H1 (cell line): ENCODE measurements around the gene SLC25A26. TPM values are rescaled to one million over a fixed set of nuclear protein-coding genes. Genes with fewer than 3 reads are reported as not detected.

Source experiments
- CTCF ChIA-PET: fragments of 300-600 bp; sonication (Branson Sonifier 250); formaldehyde crosslinking; loops from one replicate; lab custom pipeline; 2021; ENCODE audit not compliant: partially characterized antibody; lab: Charles Lee
- POLR2A ChIA-PET: fragments of 300-600 bp; sonication (Branson Sonifier 250); formaldehyde crosslinking; loops from one replicate; lab custom pipeline; 2021; ENCODE audit warnings: inconsistent platforms; ENCODE audit not compliant: partially characterized antibody; lab: Charles Lee
- DNase-seq, 2 experiments: peaks; one replicate each; pipeline versions ENCODE4 v3.0.0 to v3.0.0-alpha.2; 2010 to 2022; ENCODE audit warnings: low spot score in 2 of 2, low read depth in 1 of 2, mixed read lengths in 1 of 2
- FAIRE-seq: peaks from 2 replicates; lab custom pipeline; 2011; peaks lifted over from hg19 to GRCh38; lab: Jason Lieb, UNC
- H2AFZ ChIP-seq: 2 replicates; pipeline ENCODE4 v1.8.1; 2012; ENCODE audit warnings: low read length, inconsistent platforms
- H2AK5ac ChIP-seq: 2 replicates; pipeline ENCODE4 v1.6.1; 2013; ENCODE audit warnings: low read depth, low read length
- H2BK120ac ChIP-seq: replicated peaks from 2 replicates; pipeline ENCODE3; 2013; ENCODE audit warnings: low read depth, low read length, inconsistent platforms
- H2BK12ac ChIP-seq: 2 replicates; pipeline ENCODE4 v1.6.1; 2013; ENCODE audit warnings: low read depth, low read length
- H2BK15ac ChIP-seq: 2 replicates; pipeline ENCODE4 v1.6.1; 2013; ENCODE audit warnings: low read length
- H2BK20ac ChIP-seq: 2 replicates; pipeline ENCODE4 v1.6.1; 2013; ENCODE audit warnings: low read length
- H2BK5ac ChIP-seq: 2 replicates; pipeline ENCODE4 v1.6.1; 2013; ENCODE audit warnings: low read depth, low read length
- H3K14ac ChIP-seq: 2 replicates; pipeline ENCODE4 v1.6.1; 2013; ENCODE audit warnings: inconsistent platforms; ENCODE audit not compliant: insufficient read length
- H3K18ac ChIP-seq: 2 replicates; pipeline ENCODE4 v1.6.1; 2013; ENCODE audit warnings: low read length; ENCODE audit errors: extremely low read depth
- H3K23ac ChIP-seq: 2 replicates; pipeline ENCODE4 v1.6.1; 2013; ENCODE audit warnings: inconsistent platforms; ENCODE audit not compliant: insufficient read length
- H3K23me2 ChIP-seq: 2 replicates; pipeline ENCODE4 v1.6.1; 2013; ENCODE audit warnings: low read depth, low read length
- H3K27ac ChIP-seq: 2 replicates; pipeline ENCODE4 v1.6.1; 2011; ENCODE audit warnings: low read depth, low read length, inconsistent platforms
- H3K27me3 ChIP-seq, 4 experiments: replicated peaks in 1 of 4; 1 replicate in 1 of 4; 2 replicates in 3 of 4; pipeline versions ENCODE4 v1.6.1 to v1.8.1; 2011 to 2013; ENCODE audit warnings: low read length in 3 of 4, mild to moderate bottlenecking in 3 of 4, inconsistent platforms in 2 of 4, mixed read lengths in 2 of 4, moderate library complexity in 1 of 4; ENCODE audit not compliant: control insufficient read depth in 3 of 4, insufficient read depth in 3 of 4; ENCODE audit errors: extremely low read depth in 1 of 4
- H3K36me3 ChIP-seq, 4 experiments: 2 replicates each; pipeline versions ENCODE4 v1.6.1 to v1.8.1; 2011 to 2013; ENCODE audit warnings: mild to moderate bottlenecking in 4 of 4, low read length in 3 of 4, moderate library complexity in 2 of 4, control low read depth in 1 of 4, inconsistent platforms in 1 of 4; ENCODE audit not compliant: insufficient read depth in 4 of 4, control insufficient read depth in 2 of 4
- H3K4ac ChIP-seq: replicated peaks from 2 replicates; pipeline ENCODE3; 2013; ENCODE audit warnings: low read length, low read depth, mixed read lengths, inconsistent platforms; ENCODE audit not compliant: insufficient read length
- H3K4me1 ChIP-seq, 4 experiments: replicated peaks in 1 of 4; 1 replicate in 1 of 4; 2 replicates in 3 of 4; pipeline versions ENCODE4 v1.6.1 to v1.8.1; 2011 to 2013; ENCODE audit warnings: low read length in 3 of 4, inconsistent platforms in 2 of 4, mixed read lengths in 1 of 4; ENCODE audit not compliant: insufficient read depth in 4 of 4, control insufficient read depth in 3 of 4
- H3K4me2 ChIP-seq, 2 experiments: 2 replicates each; pipeline versions ENCODE4 v1.6.1 to v1.8.1; 2011 to 2013; ENCODE audit warnings: low read depth in 2 of 2, low read length in 2 of 2, control low read depth in 1 of 2, inconsistent platforms in 1 of 2, mild to moderate bottlenecking in 1 of 2; ENCODE audit not compliant: insufficient read depth in 1 of 2
- H3K4me3 ChIP-seq, 4 experiments: fragments of 200-600, 300-600 bp in 1 of 4; sonication (generic), shearing (Covaris generic), sonication (Bioruptor Twin) in 1 of 4; 2 replicates each; pipeline versions ENCODE4 v1.5.1 to v1.8.1; 2011 to 2016; ENCODE audit warnings: low read length in 4 of 4, low read depth in 3 of 4, control low read depth in 2 of 4, inconsistent platforms in 2 of 4, mild to moderate bottlenecking in 2 of 4, mixed read lengths in 1 of 4, moderate library complexity in 1 of 4; ENCODE audit not compliant: insufficient read depth in 2 of 4; ENCODE audit errors: extremely low read depth in 1 of 4
- H3K56ac ChIP-seq: replicated peaks from 2 replicates; pipeline ENCODE3; 2013; ENCODE audit warnings: low read depth, mild to moderate bottlenecking, mixed read lengths, low read length, inconsistent platforms; ENCODE audit not compliant: insufficient read length
- H3K79me1 ChIP-seq: 2 replicates; pipeline ENCODE4 v1.6.1; 2013; ENCODE audit warnings: low read depth, low read length, control low read depth
- H3K79me2 ChIP-seq, 2 experiments: 2 replicates each; pipeline versions ENCODE4 v1.6.1 to v1.8.1; 2012 to 2013; ENCODE audit warnings: low read length in 2 of 2, mild to moderate bottlenecking in 2 of 2, inconsistent platforms in 1 of 2; ENCODE audit not compliant: insufficient read depth in 2 of 2, control insufficient read depth in 1 of 2
- H3K9ac ChIP-seq, 4 experiments: replicated peaks in 1 of 4; 1 replicate in 1 of 4; 2 replicates in 3 of 4; pipeline versions ENCODE4 v1.6.1 to v1.8.1; 2011 to 2013; ENCODE audit warnings: low read depth in 3 of 4, low read length in 3 of 4, control low read depth in 2 of 4, mild to moderate bottlenecking in 2 of 4, moderate library complexity in 2 of 4, inconsistent platforms in 1 of 4; ENCODE audit errors: extremely low read depth in 1 of 4
- H3K9me3 ChIP-seq, 2 experiments: 2 replicates each; pipeline versions ENCODE4 v1.6.1 to v1.8.1; 2012 to 2013; ENCODE audit warnings: mild to moderate bottlenecking in 2 of 2, moderate library complexity in 2 of 2, control low read depth in 1 of 2, inconsistent platforms in 1 of 2, low read depth in 1 of 2, low read length in 1 of 2, mixed read lengths in 1 of 2; ENCODE audit not compliant: insufficient read depth in 2 of 2
- H4K20me1 ChIP-seq, 2 experiments: replicated peaks in 1 of 2; 2 replicates each; pipeline versions ENCODE3 to v1.8.1; 2011 to 2013; ENCODE audit warnings: inconsistent platforms in 2 of 2, low read length in 2 of 2, mild to moderate bottlenecking in 1 of 2; ENCODE audit not compliant: insufficient read depth in 2 of 2, control insufficient read depth in 1 of 2
- H4K5ac ChIP-seq: 2 replicates; pipeline ENCODE4 v1.6.1; 2013; ENCODE audit warnings: low read length, low read depth, mixed read lengths, inconsistent platforms; ENCODE audit not compliant: insufficient read length
- H4K8ac ChIP-seq: 2 replicates; pipeline ENCODE4 v1.8.0; 2013; ENCODE audit warnings: mild to moderate bottlenecking, moderate library complexity, low read length, inconsistent platforms; ENCODE audit not compliant: insufficient read depth; ENCODE audit errors: extremely low read depth
- H4K91ac ChIP-seq: replicated peaks from 2 replicates; pipeline ENCODE3; 2013; ENCODE audit warnings: low read length, mixed read lengths, inconsistent platforms; ENCODE audit not compliant: insufficient read length
- CBX5 ChIP-seq: fragments of 300-800, 300-1000 bp; sonication (generic); IDR thresholded peaks from 2 replicates; pipeline ENCODE4 v1.7.1; 2016; ENCODE audit warnings: antibody characterized with exemption, low read length, low read depth
- CREB1 ChIP-seq: IDR thresholded peaks from 2 replicates; pipeline ENCODE4 v1.6.1; 2012; ENCODE audit warnings: inconsistent platforms
- RFX5 ChIP-seq: IDR thresholded peaks from 2 replicates; pipeline ENCODE4 v1.6.1; 2011; ENCODE audit warnings: low read depth, low read length, improper control_type of control experiment, borderline replicate concordance
- SP2 ChIP-seq: IDR thresholded peaks from 2 replicates; pipeline ENCODE4 v1.6.1; 2012; ENCODE audit warnings: mild to moderate bottlenecking, low read length, inconsistent platforms
- WGBS, 2 experiments: shearing (Covaris generic) in 1 of 2; methylation state at CpG; one replicate each; pipeline versions ENCODE4 v1.1.6 to v1.1.7; 2013 to 2015; ENCODE audit warnings: low lambda C conversion rate in 2 of 2, mixed read lengths in 2 of 2, inconsistent platforms in 1 of 2, low coverage in 1 of 2, missing lambda C conversion rate in 1 of 2; ENCODE audit not compliant: insufficient replicate concordance in 2 of 2, insufficient coverage in 1 of 2, insufficient read length in 1 of 2; ENCODE audit errors: extremely low coverage in 1 of 2, missing lambda C conversion rate in 1 of 2; 5-methylcytosine and 5-hydroxymethylcytosine counted together
- polyA plus RNA-seq, 7 experiments: library from polyadenylated mRNA; depleted of rRNA in 3 of 7; stranded (reverse) in 5 of 7; unstranded in 2 of 7; fragments of >200 nt in 5 of 7; fragments of 200-250 nt in 2 of 7; gene quantifications; 1 replicate in 5 of 7; 2 replicates in 1 of 7; 4 replicates in 1 of 7; pipeline versions ENCODE4 v1.2.1 to v1.2.3, GENCODE V29; 2011 to 2013; ENCODE audit warnings: missing spikeins in 2 of 7, mixed read lengths in 2 of 7
- total RNA-seq: library from RNA; stranded (reverse); fragmentation: NEBNext Ultra II Directional; extraction: Animal tissue kit (Norgen Biotek cat#: 25700); gene quantifications from 2 replicates; pipeline ENCODE4 v1.2.1, GENCODE V29; 2021

Gene SLC25A26
- total and polyA plus RNA-seq, 2 of the 8 experiments (the other 6 are each of a cell fraction or from before 2014, with no cell fraction given) = 30.0 to 37.0 TPM

- POLR2A ChIA-PET = no interaction called here
Observed at GRCh38 chr3:66348704-66349103, 127.9 kb downstream of the SLC25A26 start.

More at GRCh38 chr3:66348704-66349103, 127.9 kb downstream of the SLC25A26 start:
- no peak overlapping the region for H2BK15ac ChIP-seq
- H2AK5ac ChIP-seq = no peak overlapping the region
- CTCF ChIA-PET = interaction anchor here (1.2 to 1.5 kb wide), 2 partner anchors 24 to 96 kb away, joined by 5 to 6 read pairs; no protein-coding TSS in a partner anchor
- H3K56ac ChIP-seq = no peak overlapping the region
- no peak for DNase-seq
- H2BK20ac ChIP-seq = no peak overlapping the region
- no peak overlapping the region for H4K5ac ChIP-seq
- no peaks in the 10 kb centered on the region for H3K79me2 ChIP-seq
- H3K27ac ChIP-seq = no peak overlapping the region
- H2BK5ac ChIP-seq = no peak overlapping the region
- H2AFZ ChIP-seq = no peak overlapping the region
- no peak overlapping the region for H2BK12ac ChIP-seq
- no peak overlapping the region for H3K4me2 ChIP-seq
- H3K4ac ChIP-seq = no peak overlapping the region
- WGBS, 2 experiments = 87% methylated on average over 3 of the region's 3 CpGs; no CpG with 5 or more reads in 1 of the 2 experiments
- no peak overlapping the region for H3K14ac ChIP-seq
- H3K36me3 ChIP-seq = peaks cover 0 to 3% (median 0%) of the 10 kb centered on the region in 4 experiments; a peak in 1 of 8 replicates
- TF ChIP-seq SP2 = no peak
- TF ChIP-seq RFX5 = no peak
- TF ChIP-seq CBX5 = no peak
- no peak for TF ChIP-seq CREB1
- H4K20me1 ChIP-seq = no peaks in the 10 kb centered on the region
- no peak overlapping the region for H3K4me3 ChIP-seq
- no peak overlapping the region for H4K8ac ChIP-seq
- H3K9ac ChIP-seq = no peak overlapping the region
- no peaks in the 10 kb centered on the region for H3K9me3 ChIP-seq
- H3K23me2 ChIP-seq = no peaks in the 10 kb centered on the region
- H3K4me1 ChIP-seq = peaks cover 1 to 7% (median 3%) of the 10 kb centered on the region in 4 experiments; a peak in 5 of 7 replicates
- H3K18ac ChIP-seq = no peak overlapping the region
- no peak overlapping the region for H2BK120ac ChIP-seq
- H3K79me1 ChIP-seq = no peaks in the 10 kb centered on the region
- no peaks in the 10 kb centered on the region for H3K27me3 ChIP-seq
- H4K91ac ChIP-seq = no peak overlapping the region
- H3K23ac ChIP-seq = no peak overlapping the region
- no peak for FAIRE-seq
